Mesendoderm (in vitro differentiated cells): ENCODE results near the gene SPSB1.

Source experiments
- DNase-seq: peaks from one replicate; pipeline ENCODE4 v3.0.0; 2013
- H2AK5ac ChIP-seq: 2 replicates; pipeline ENCODE4 v1.6.1; 2013; ENCODE audit warnings: low read length, inconsistent platforms
- H2BK120ac ChIP-seq: 2 replicates; pipeline ENCODE4 v1.6.1; 2013; ENCODE audit warnings: low read depth, mild to moderate bottlenecking, low read length, moderate library complexity, mixed read lengths
- H2BK15ac ChIP-seq: replicated peaks from 2 replicates; pipeline ENCODE4 v1.6.1; 2013; ENCODE audit warnings: low read depth, mild to moderate bottlenecking, moderate library complexity
- H2BK5ac ChIP-seq: 2 replicates; pipeline ENCODE4 v1.6.1; 2013; ENCODE audit warnings: low read length, inconsistent platforms
- H3K18ac ChIP-seq: 2 replicates; pipeline ENCODE4 v1.6.1; 2013; ENCODE audit warnings: mild to moderate bottlenecking, low read length, mixed read lengths
- H3K23ac ChIP-seq: one replicate; pipeline ENCODE4 v1.6.1; 2013; ENCODE audit warnings: low read length
- H3K27ac ChIP-seq: 2 replicates; pipeline ENCODE4 v1.5.1; 2013; ENCODE audit warnings: low read depth, mild to moderate bottlenecking, inconsistent platforms, low read length, moderate library complexity
- H3K27me3 ChIP-seq: 2 replicates; pipeline ENCODE4 v1.6.1; 2013; ENCODE audit warnings: low read length, control low read depth, mild to moderate bottlenecking, inconsistent platforms; ENCODE audit not compliant: insufficient read depth, poor library complexity
- H3K36me3 ChIP-seq: 2 replicates; pipeline ENCODE4 v1.6.1; 2013; ENCODE audit warnings: low read length, inconsistent platforms; ENCODE audit not compliant: control insufficient read depth, insufficient read depth
- H3K4ac ChIP-seq: one replicate; pipeline ENCODE4 v1.6.1; 2013; ENCODE audit warnings: low read depth, mild to moderate bottlenecking, low read length, moderate library complexity
- H3K4me1 ChIP-seq: 2 replicates; pipeline ENCODE4 v1.6.1; 2013; ENCODE audit warnings: low read depth, low read length, inconsistent platforms; ENCODE audit not compliant: control insufficient read depth
- H3K4me2 ChIP-seq: 2 replicates; pipeline ENCODE4 v1.6.1; 2013; ENCODE audit warnings: low read length
- H3K4me3 ChIP-seq: 2 replicates; pipeline ENCODE4 v1.5.1; 2013; ENCODE audit warnings: mild to moderate bottlenecking, low read length
- H3K56ac ChIP-seq: one replicate; pipeline ENCODE4 v1.6.1; 2013; ENCODE audit warnings: low read length
- H3K79me1 ChIP-seq: 2 replicates; pipeline ENCODE4 v1.6.1; 2013; ENCODE audit warnings: low read length, inconsistent platforms
- H3K79me2 ChIP-seq: 2 replicates; pipeline ENCODE4 v1.6.1; 2013; ENCODE audit warnings: mild to moderate bottlenecking, low read length; ENCODE audit not compliant: control insufficient read depth, insufficient read depth
- H3K9ac ChIP-seq: 2 replicates; pipeline ENCODE4 v1.6.1; 2013; ENCODE audit warnings: low read length, inconsistent platforms
- H4K5ac ChIP-seq: one replicate; pipeline ENCODE4 v1.6.1; 2013; ENCODE audit warnings: low read length
- H4K8ac ChIP-seq: one replicate; pipeline ENCODE4 v1.6.1; 2013; ENCODE audit warnings: low read depth, mild to moderate bottlenecking, control low read depth, low read length, moderate library complexity
- WGBS: extraction: QIAGEN DNeasy Blood & Tissue Kit; methylation state at CpG from one replicate; pipeline ENCODE4 v1.1.7; 2013; ENCODE audit warnings: low lambda C conversion rate, missing lambda C conversion rate; ENCODE audit not compliant: insufficient coverage; ENCODE audit errors: extremely low coverage; 5-methylcytosine and 5-hydroxymethylcytosine counted together

The SPSB1 gene

DNA sequence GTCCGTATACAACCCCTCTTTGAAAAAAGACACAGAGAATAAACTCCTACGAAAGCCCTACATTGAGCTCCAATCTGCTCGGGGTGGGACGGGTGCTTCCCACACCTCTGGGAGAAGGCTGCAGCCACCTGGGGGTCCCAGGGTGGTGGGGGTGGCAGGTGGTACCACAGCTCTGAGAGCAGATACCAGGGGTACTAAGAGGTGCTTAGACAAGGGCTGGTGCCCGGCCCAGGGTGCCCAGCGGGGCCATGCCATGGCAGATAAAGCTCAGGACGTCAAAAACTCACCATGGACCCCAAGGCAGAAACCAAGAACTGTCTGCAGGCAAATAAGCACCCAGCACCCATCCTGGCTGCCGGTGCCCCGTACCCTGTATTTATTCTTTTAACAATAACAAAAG, 75.1 kb downstream of the SPSB1 start:
- no peaks in the 10 kb centered on the region for H3K79me2 ChIP-seq
- H3K56ac ChIP-seq = no peak overlapping the region
- H3K79me1 ChIP-seq = no peaks in the 10 kb centered on the region
- H2BK5ac ChIP-seq = no peak overlapping the region
- no peak for DNase-seq
- no peak overlapping the region for H3K18ac ChIP-seq
- no peak overlapping the region for H4K8ac ChIP-seq
- H3K4me2 ChIP-seq = no peak overlapping the region
- no peak overlapping the region for H2AK5ac ChIP-seq
- H3K27ac ChIP-seq = no peak overlapping the region
- no peak overlapping the region for H2BK15ac ChIP-seq
- no peak overlapping the region for H4K5ac ChIP-seq
- no peak overlapping the region for H3K4ac ChIP-seq
- H2BK120ac ChIP-seq = no peak overlapping the region
- no peaks in the 10 kb centered on the region for H3K4me1 ChIP-seq
- H3K36me3 ChIP-seq = no peaks in the 10 kb centered on the region
- H3K23ac ChIP-seq = no peak overlapping the region
- no peaks in the 10 kb centered on the region for H3K27me3 ChIP-seq
- no peak overlapping the region for H3K4me3 ChIP-seq
- no peak overlapping the region for H3K9ac ChIP-seq
- WGBS = no CpG with 5 or more reads among the region's 9 CpGs

- Histone ChIP-seq H2BK15ac (no peak overlapping the region), H3K4me1 (no peaks in the 10 kb centered on the region), H4K8ac (no peak overlapping the region), H3K4ac (no peak overlapping the region), H3K56ac (no peak overlapping the region), H3K23ac (no peak overlapping the region), H4K5ac (no peak overlapping the region), H3K9ac (no peak overlapping the region), H3K79me1 (no peaks in the 10 kb centered on the region), H2AK5ac (no peak overlapping the region), H3K4me3 (no peak overlapping the region), H3K18ac (no peak overlapping the region), H2BK120ac (no peak overlapping the region), H3K27ac (no peak overlapping the region), H3K27me3 (no peaks in the 10 kb centered on the region), H3K4me2 (no peak overlapping the region), H2BK5ac (no peak overlapping the region), H3K79me2 (no peaks in the 10 kb centered on the region), H3K36me3 (no peaks in the 10 kb centered on the region)
- DNase-seq = no peak
- WGBS = no CpG with 5 or more reads among the region's 8 CpGs
These were observed 75.7 kb downstream of the SPSB1 start for GRCh38 chr1:9368356-9368755.

GRCh38 chr1:9369964-9370788, 77.5 kb downstream of the SPSB1 start:
- Histone ChIP-seq H2BK5ac (no peak overlapping the region), H3K4me2 (no peak overlapping the region), H2BK15ac (no peak overlapping the region), H3K4ac (no peak overlapping the region), H3K79me2 (no peaks in the 10 kb centered on the region), H4K5ac (no peak overlapping the region), H3K56ac (no peak overlapping the region), H4K8ac (no peak overlapping the region), H3K4me3 (no peak overlapping the region), H2AK5ac (no peak overlapping the region), H3K9ac (no peak overlapping the region), H3K27me3 (no peaks in the 10 kb centered on the region), H3K36me3 (no peaks in the 10 kb centered on the region), H3K23ac (no peak overlapping the region), H3K4me1 (peaks cover 3% of the 10 kb centered on the region), H2BK120ac (no peak overlapping the region), H3K27ac (no peak overlapping the region), H3K18ac (no peak overlapping the region), H3K79me1 (no peaks in the 10 kb centered on the region)
- DNase-seq = no peak
- no CpG with 5 or more reads among the region's 16 CpGs for WGBS

DNA sequence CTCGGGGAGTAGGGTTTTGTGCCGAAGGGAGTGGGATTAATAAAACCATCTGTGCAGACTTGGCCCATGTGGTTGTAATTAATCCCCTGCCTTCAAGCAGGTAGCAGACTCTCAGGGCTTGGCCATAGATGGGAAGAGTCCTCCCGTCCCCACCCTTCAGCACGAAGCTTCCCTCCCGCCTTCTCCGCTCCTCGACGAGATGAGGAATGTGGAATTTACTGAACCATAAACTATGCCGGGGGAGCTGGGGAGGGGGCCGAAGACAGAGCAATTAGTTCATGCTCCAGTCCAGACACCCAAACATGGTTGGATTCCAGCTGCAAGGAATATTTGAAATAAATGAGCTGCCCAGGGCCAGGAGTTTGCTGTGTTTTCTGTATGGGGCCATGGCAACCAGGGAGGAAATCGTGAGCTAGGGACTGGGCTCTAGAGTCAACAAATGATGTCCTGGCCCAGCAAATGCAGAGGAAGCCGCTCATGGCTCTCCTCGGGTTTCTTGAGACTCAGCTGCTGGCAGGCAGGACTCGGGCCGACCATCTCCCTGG, 78.8 kb downstream of the SPSB1 start:
- no peak overlapping the region for H3K18ac ChIP-seq
- H3K79me1 ChIP-seq = no peaks in the 10 kb centered on the region
- no peak overlapping the region for H3K4me2 ChIP-seq
- no peaks in the 10 kb centered on the region for H3K36me3 ChIP-seq
- H3K4ac ChIP-seq = no peak overlapping the region
- no peak overlapping the region for H3K27ac ChIP-seq
- peaks cover 7% of the 10 kb centered on the region for H3K4me1 ChIP-seq
- H3K9ac ChIP-seq = no peak overlapping the region
- no peak overlapping the region for H2BK5ac ChIP-seq
- no peak overlapping the region for H3K4me3 ChIP-seq
- H3K79me2 ChIP-seq = no peaks in the 10 kb centered on the region
- no peak overlapping the region for H2BK120ac ChIP-seq
- no peak overlapping the region for H4K8ac ChIP-seq
- no peak overlapping the region for H4K5ac ChIP-seq
- peak; percentile 81 for DNase-seq
- no peak overlapping the region for H3K23ac ChIP-seq
- H3K27me3 ChIP-seq = no peaks in the 10 kb centered on the region
- no peak overlapping the region for H2BK15ac ChIP-seq
- H2AK5ac ChIP-seq = no peak overlapping the region
- no CpG with 5 or more reads among the region's 15 CpGs for WGBS
- H3K56ac ChIP-seq = no peak overlapping the region

DNA sequence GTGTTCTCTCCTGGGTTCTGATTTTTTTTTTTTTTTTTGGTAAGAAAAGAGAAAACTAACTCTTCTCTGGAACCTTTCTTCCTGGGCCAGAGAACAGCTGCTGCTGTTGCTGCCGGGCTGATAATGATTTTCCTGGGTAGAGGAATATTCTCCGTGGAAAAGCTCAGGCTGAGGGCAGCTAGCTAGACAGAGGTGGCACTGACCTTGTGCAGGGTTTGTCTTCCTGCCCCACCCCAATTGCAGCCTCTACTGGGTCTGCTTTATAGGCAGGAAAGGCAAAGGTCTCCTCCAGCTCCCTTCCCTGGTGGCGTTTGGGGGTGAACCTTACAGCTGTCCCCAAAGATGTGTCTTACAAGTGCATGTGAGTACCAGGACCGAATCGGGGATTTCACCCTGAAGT, 79.3 kb downstream of the SPSB1 start:
- Histone ChIP-seq H3K79me2 (no peaks in the 10 kb centered on the region), H3K27ac (no peak overlapping the region), H2BK120ac (no peak overlapping the region), H2AK5ac (no peak overlapping the region), H3K23ac (no peak overlapping the region), H3K36me3 (no peaks in the 10 kb centered on the region), H3K79me1 (no peaks in the 10 kb centered on the region), H3K27me3 (no peaks in the 10 kb centered on the region), H2BK15ac (no peak overlapping the region), H3K4me1 (peaks cover 7% of the 10 kb centered on the region), H3K9ac (no peak overlapping the region), H3K4me3 (no peak overlapping the region), H3K18ac (no peak overlapping the region), H3K56ac (no peak overlapping the region), H4K5ac (no peak overlapping the region), H2BK5ac (no peak overlapping the region), H3K4ac (no peak overlapping the region), H4K8ac (no peak overlapping the region), H3K4me2 (no peak overlapping the region)
- no peak for DNase-seq
- WGBS = no CpG with 5 or more reads among the region's 5 CpGs
